WTC11 (cell line): ENCODE data around the gene HOXA5. TPM values are rescaled to one million over a fixed set of nuclear protein-coding genes. Genes with fewer than 3 reads are reported as not detected.

Experiments
- ATAC-seq: fragments of 200-7000 bp; cut with Tn5 transposase; 2 replicates; pipeline ENCODE4 v1.10.0; 2021; ENCODE audit warnings: mild to moderate bottlenecking, moderate library complexity
- CTCF ChIA-PET: fragments of 300-600 bp; sonication (Branson Sonifier 250); formaldehyde crosslinking; loops from one replicate; lab custom pipeline; 2021; ENCODE audit warnings: antibody characterized with exemption; lab: Charles Lee
- POLR2A ChIA-PET: fragments of 350-600 bp; sonication (Branson Sonifier 250); formaldehyde crosslinking; loops from one replicate; lab custom pipeline; 2021; ENCODE audit warnings: antibody characterized with exemption; lab: Charles Lee
- DNase-seq: peaks from one replicate; pipeline ENCODE4 v3.0.0; 2021; ENCODE audit warnings: low spot score
- H3K27ac Mint-ChIP-seq: 2 replicates; pipeline ENCODE4 v1.8.0; 2021; ENCODE audit warnings: mixed read lengths
- H3K27me3 Mint-ChIP-seq: 2 replicates; pipeline ENCODE4 v1.8.0; 2021; ENCODE audit warnings: low read depth, mild to moderate bottlenecking, moderate library complexity, mixed read lengths
- H3K36me3 Mint-ChIP-seq: 2 replicates; pipeline ENCODE4 v1.8.0; 2021; ENCODE audit warnings: mixed read lengths
- H3K4me1 Mint-ChIP-seq: 2 replicates; pipeline ENCODE4 v1.8.0; 2022; ENCODE audit warnings: mixed read lengths
- H3K4me3 Mint-ChIP-seq: 2 replicates; pipeline ENCODE4 v1.8.0; 2021; ENCODE audit warnings: mild to moderate bottlenecking, moderate library complexity, mixed read lengths
- H3K9me3 Mint-ChIP-seq: 2 replicates; pipeline ENCODE4 v1.8.0; 2021; ENCODE audit warnings: mixed read lengths
- ARID4B ChIP-seq: sonication (generic); formaldehyde crosslinking; IDR thresholded peaks from 2 replicates; pipeline ENCODE4 v1.8.0; 2023; ENCODE audit warnings: missing genetic modification reagents, mild to moderate bottlenecking, borderline replicate concordance
- E2F5 ChIP-seq: sonication (generic); formaldehyde crosslinking; IDR thresholded peaks from 2 replicates; pipeline ENCODE4 v1.8.1; 2022; ENCODE audit warnings: mild to moderate bottlenecking, moderate library complexity, missing genetic modification reagents
- ESRRA ChIP-seq: sonication (generic); formaldehyde crosslinking; IDR thresholded peaks from 2 replicates; pipeline ENCODE4 v1.8.1; 2022; ENCODE audit warnings: mild to moderate bottlenecking, missing genetic modification reagents, borderline replicate concordance
- HMGA2 ChIP-seq: fragments of 250-450 bp; sonication (Bioruptor Pico); IDR thresholded peaks from 2 replicates; pipeline ENCODE4 v1.4.0; 2021; ENCODE audit warnings: mild to moderate bottlenecking, moderate library complexity
- NFYB ChIP-seq: sonication (generic); formaldehyde crosslinking; conservative IDR thresholded peaks from 2 replicates; pipeline ENCODE4 v1.8.0; 2022; ENCODE audit warnings: low read depth, missing genetic modification reagents
- NR1H2 ChIP-seq: sonication (generic); formaldehyde crosslinking; IDR thresholded peaks from 2 replicates; pipeline ENCODE4 v1.9.0; 2021; ENCODE audit warnings: mild to moderate bottlenecking, moderate library complexity, missing genetic modification reagents
- ZNF416 ChIP-seq: fragments of 250-450 bp; sonication (Bioruptor Pico); IDR thresholded peaks from 2 replicates; pipeline ENCODE4 v1.9.0; 2021; ENCODE audit warnings: mild to moderate bottlenecking, inconsistent platforms
- ZNF512 ChIP-seq: sonication (generic); formaldehyde crosslinking; IDR thresholded peaks from 2 replicates; pipeline ENCODE4 v1.8.1; 2022; ENCODE audit warnings: missing genetic modification reagents, borderline replicate concordance
- total RNA-seq: library from RNA; stranded (reverse); gene quantifications from 3 replicates; pipeline ENCODE4 v1.2.3, GENCODE V29; 2021
- TF ChIP-seq, protein P1 (sequence below): fragments of 250-450 bp; sonication (Bioruptor Pico); IDR thresholded peaks from 2 replicates; pipeline ENCODE4 v1.9.0; 2021; ENCODE audit warnings: mild to moderate bottlenecking, borderline replicate concordance
- TF ChIP-seq, protein P2 (sequence below): sonication (generic); formaldehyde crosslinking; IDR thresholded peaks from 2 replicates; pipeline ENCODE4 v1.8.1; 2022; ENCODE audit warnings: low read depth, mild to moderate bottlenecking, moderate library complexity, missing genetic modification reagents, borderline replicate concordance
- TF ChIP-seq, protein P3 (sequence below): sonication (generic); formaldehyde crosslinking; IDR thresholded peaks from 2 replicates; pipeline ENCODE4 v1.8.1; 2022; ENCODE audit warnings: mild to moderate bottlenecking, missing genetic modification reagents, moderate library complexity, borderline replicate concordance
- TF ChIP-seq, protein P4 (sequence below): sonication (generic); formaldehyde crosslinking; IDR thresholded peaks from 2 replicates; pipeline ENCODE4 v1.8.0; 2022; ENCODE audit warnings: mild to moderate bottlenecking, missing genetic modification reagents
- TF ChIP-seq, protein P5 (sequence below): sonication (generic); formaldehyde crosslinking; IDR thresholded peaks from 2 replicates; pipeline ENCODE4 v1.8.0; 2022; ENCODE audit warnings: mild to moderate bottlenecking, missing genetic modification reagents

The HOXA5 gene
- total RNA-seq, 1 experiment from 2014 or later = not detected

DNA sequence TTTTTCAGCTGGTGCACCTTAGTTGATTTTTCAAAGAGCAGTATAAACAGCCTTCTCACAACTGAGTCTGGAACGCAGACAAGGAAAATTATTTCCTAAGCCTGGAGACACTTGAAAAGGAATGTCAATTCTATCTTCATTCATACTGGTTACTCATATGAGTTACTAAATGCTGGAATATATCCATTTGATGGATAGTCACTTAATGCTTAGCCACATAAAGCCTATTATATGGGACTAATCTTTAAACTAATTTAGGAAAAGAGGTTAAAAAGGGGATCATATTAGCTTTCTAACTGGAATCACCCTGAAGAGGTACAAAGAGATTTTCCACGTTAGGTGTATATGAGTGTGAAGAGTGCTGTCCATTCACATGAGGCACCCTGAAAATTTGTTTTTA lies 11.3 kb downstream of the HOXA5 start (continued):
- TF ChIP-seq ZNF512 (CRISPR knock-in tag) = no peak

GRCh38 chr7:27131390-27131819 lies 12.1 kb downstream of the HOXA5 start:
- H3K4me3 Mint-ChIP-seq = peak overlapping the region; percentile 57
- peaks cover 96% of the 10 kb centered on the region for H3K27me3 Mint-ChIP-seq
- no peaks in the 10 kb centered on the region; the same call in 1 of the 2 replicates for H3K36me3 Mint-ChIP-seq
- ATAC-seq = no peak
- H3K27ac Mint-ChIP-seq = no peak overlapping the region
- POLR2A ChIA-PET = interaction anchor here (0.8 kb wide), 1 partner anchor 259 kb away, joined by 3 read pairs; no protein-coding TSS in a partner anchor
- CTCF ChIA-PET = interaction anchor here (0.9 to 2.6 kb wide), 5 partner anchors 12 to 450 kb away, joined by 4 to 7 read pairs (median 4); partner anchors contain the start of gene HOXA5
- TF ChIP-seq, protein P1, sequence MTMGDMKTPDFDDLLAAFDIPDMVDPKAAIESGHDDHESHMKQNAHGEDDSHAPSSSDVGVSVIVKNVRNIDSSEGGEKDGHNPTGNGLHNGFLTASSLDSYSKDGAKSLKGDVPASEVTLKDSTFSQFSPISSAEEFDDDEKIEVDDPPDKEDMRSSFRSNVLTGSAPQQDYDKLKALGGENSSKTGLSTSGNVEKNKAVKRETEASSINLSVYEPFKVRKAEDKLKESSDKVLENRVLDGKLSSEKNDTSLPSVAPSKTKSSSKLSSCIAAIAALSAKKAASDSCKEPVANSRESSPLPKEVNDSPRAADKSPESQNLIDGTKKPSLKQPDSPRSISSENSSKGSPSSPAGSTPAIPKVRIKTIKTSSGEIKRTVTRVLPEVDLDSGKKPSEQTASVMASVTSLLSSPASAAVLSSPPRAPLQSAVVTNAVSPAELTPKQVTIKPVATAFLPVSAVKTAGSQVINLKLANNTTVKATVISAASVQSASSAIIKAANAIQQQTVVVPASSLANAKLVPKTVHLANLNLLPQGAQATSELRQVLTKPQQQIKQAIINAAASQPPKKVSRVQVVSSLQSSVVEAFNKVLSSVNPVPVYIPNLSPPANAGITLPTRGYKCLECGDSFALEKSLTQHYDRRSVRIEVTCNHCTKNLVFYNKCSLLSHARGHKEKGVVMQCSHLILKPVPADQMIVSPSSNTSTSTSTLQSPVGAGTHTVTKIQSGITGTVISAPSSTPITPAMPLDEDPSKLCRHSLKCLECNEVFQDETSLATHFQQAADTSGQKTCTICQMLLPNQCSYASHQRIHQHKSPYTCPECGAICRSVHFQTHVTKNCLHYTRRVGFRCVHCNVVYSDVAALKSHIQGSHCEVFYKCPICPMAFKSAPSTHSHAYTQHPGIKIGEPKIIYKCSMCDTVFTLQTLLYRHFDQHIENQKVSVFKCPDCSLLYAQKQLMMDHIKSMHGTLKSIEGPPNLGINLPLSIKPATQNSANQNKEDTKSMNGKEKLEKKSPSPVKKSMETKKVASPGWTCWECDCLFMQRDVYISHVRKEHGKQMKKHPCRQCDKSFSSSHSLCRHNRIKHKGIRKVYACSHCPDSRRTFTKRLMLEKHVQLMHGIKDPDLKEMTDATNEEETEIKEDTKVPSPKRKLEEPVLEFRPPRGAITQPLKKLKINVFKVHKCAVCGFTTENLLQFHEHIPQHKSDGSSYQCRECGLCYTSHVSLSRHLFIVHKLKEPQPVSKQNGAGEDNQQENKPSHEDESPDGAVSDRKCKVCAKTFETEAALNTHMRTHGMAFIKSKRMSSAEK (CRISPR knock-in tag) = no peak
- TF ChIP-seq ZNF416 (no peak), ESRRA (CRISPR knock-in tag) (no peak), HMGA2 (CRISPR knock-in tag) (no peak)
- TF ChIP-seq, protein P2, sequence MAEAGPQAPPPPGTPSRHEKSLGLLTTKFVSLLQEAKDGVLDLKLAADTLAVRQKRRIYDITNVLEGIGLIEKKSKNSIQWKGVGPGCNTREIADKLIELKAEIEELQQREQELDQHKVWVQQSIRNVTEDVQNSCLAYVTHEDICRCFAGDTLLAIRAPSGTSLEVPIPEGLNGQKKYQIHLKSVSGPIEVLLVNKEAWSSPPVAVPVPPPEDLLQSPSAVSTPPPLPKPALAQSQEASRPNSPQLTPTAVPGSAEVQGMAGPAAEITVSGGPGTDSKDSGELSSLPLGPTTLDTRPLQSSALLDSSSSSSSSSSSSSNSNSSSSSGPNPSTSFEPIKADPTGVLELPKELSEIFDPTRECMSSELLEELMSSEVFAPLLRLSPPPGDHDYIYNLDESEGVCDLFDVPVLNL = no peak
- TF ChIP-seq, protein P3, sequence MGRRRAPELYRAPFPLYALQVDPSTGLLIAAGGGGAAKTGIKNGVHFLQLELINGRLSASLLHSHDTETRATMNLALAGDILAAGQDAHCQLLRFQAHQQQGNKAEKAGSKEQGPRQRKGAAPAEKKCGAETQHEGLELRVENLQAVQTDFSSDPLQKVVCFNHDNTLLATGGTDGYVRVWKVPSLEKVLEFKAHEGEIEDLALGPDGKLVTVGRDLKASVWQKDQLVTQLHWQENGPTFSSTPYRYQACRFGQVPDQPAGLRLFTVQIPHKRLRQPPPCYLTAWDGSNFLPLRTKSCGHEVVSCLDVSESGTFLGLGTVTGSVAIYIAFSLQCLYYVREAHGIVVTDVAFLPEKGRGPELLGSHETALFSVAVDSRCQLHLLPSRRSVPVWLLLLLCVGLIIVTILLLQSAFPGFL = no peak
- peaks cover 12% of the 10 kb centered on the region; the same call in 1 of the 2 replicates for H3K4me1 Mint-ChIP-seq
- no peak for DNase-seq
- H3K9me3 Mint-ChIP-seq = no peaks in the 10 kb centered on the region

DNA sequence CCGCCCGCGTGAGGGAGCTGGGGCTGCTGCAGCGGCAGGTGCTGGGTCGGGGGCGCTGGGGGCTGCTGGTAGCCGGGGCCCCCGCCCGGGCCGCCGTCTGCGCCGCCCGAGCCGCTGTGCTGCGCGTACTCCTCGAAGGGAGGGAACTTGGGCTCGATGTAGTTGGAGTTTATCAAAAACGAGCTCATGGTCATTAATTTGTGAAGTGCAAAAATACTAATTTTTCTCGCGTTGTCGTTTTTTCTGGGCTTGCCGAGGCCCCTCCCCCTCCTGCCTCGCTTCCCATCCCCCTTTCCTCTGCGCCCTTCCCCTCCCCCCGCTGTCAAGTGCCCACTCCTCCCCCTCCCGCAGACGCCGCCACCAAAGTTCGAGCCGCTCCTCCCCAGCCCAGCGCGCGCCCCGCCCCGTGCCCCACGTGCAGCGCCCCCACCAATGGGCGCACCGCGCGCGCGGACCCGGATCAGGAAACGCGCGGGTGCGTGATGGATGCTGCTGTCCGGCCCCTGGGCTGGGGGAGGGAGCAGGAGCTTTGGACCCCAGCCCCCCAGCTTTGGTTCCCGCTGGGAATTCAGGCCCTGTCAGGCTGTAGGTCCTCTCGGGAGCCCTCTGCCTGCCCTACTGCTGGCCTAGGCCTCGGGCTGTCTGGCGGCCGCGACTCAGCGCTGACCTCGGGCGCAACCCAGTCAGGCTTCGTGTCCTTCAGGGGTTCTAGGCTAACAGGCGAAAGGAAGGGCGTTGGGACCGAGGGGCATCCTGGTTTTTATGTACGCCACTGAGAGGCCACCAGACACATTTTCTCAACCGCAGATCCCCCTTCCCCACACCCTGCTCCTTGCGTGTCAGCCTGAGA lies 12.7 kb downstream of the HOXA5 start, which contains the start of gene HOXA4:
TSS of gene HOXA4 (minus strand) at position 218 of the 850 bp plus-strand sequence. CDS start at position 194, 24 bp downstream.
- POLR2A ChIA-PET = interaction anchor here (0.8 kb wide), 1 partner anchor 258 kb away, joined by 3 read pairs; no protein-coding TSS in a partner anchor
- CTCF ChIA-PET = interaction anchor here (0.9 to 2.6 kb wide), 6 partner anchors 12 to 449 kb away, joined by 3 to 7 read pairs (median 4); partner anchors contain the start of gene HOXA5
- Mint-ChIP-seq H3K9me3 (no peaks in the 10 kb centered on the region), H3K36me3 (no peaks in the 10 kb centered on the region; the same call in 1 of the 2 replicates), H3K27ac (no peak within 1 kb of the TSS), H3K4me3 (peak within 1 kb of the TSS; percentile 57), H3K27me3 (peaks cover 96% of the 10 kb centered on the region), H3K4me1 (peaks cover 9% of the 10 kb centered on the region; the same call in 1 of the 2 replicates)
- ATAC-seq (peak; percentile 86), DNase-seq (peak; percentile 86)
- TF ChIP-seq, protein P4, sequence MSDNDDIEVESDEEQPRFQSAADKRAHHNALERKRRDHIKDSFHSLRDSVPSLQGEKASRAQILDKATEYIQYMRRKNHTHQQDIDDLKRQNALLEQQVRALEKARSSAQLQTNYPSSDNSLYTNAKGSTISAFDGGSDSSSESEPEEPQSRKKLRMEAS = no peak; the same call in 1 of the 2 replicates
- TF ChIP-seq ARID4B (CRISPR knock-in tag) (peak; percentile 50; the same call in 1 of the 2 replicates), NFYB (peak; percentile 92), E2F5 (CRISPR knock-in tag) (peak; percentile 36; the same call in 1 of the 2 replicates), NR1H2 (CRISPR knock-in tag) (no peak)
- TF ChIP-seq, protein P5, sequence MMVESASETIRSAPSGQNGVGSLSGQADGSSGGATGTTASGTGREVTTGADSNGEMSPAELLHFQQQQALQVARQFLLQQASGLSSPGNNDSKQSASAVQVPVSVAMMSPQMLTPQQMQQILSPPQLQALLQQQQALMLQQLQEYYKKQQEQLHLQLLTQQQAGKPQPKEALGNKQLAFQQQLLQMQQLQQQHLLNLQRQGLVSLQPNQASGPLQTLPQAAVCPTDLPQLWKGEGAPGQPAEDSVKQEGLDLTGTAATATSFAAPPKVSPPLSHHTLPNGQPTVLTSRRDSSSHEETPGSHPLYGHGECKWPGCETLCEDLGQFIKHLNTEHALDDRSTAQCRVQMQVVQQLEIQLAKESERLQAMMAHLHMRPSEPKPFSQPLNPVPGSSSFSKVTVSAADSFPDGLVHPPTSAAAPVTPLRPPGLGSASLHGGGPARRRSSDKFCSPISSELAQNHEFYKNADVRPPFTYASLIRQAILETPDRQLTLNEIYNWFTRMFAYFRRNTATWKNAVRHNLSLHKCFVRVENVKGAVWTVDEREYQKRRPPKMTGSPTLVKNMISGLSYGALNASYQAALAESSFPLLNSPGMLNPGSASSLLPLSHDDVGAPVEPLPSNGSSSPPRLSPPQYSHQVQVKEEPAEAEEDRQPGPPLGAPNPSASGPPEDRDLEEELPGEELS (CRISPR knock-in tag) = peak; percentile 56; the same call in 1 of the 2 replicates
